GM23338 (cell line): ENCODE data around the gene SNAP25. TPM values are rescaled to one million over a fixed set of nuclear protein-coding genes. Genes with fewer than 3 reads are reported as not detected.

Experiments used
- ATAC-seq: fragments of 200-7000 bp; cut with Tn5 transposase; 3 replicates; pipeline ENCODE4 v1.9.1; 2020
- DNase-seq: peaks from one replicate; pipeline ENCODE4 v3.0.0-alpha.2; 2015; ENCODE audit warnings: low spot score
- H2AFZ ChIP-seq: fragments of 200-600 bp; sonication (generic); 2 replicates; pipeline ENCODE4 v1.8.0; 2016; ENCODE audit warnings: antibody characterized with exemption, mild to moderate bottlenecking, moderate library complexity
- H3F3A ChIP-seq: fragments of 200-600 bp; sonication (generic); replicated peaks from 2 replicates; pipeline ENCODE4 v1.8.0; 2017; ENCODE audit warnings: antibody characterized with exemption, mixed run types, low read depth
- H3K27ac ChIP-seq: fragments of 200-600 bp; sonication (generic); 2 replicates; pipeline ENCODE4 v1.6.1; 2016; ENCODE audit warnings: low read depth
- H3K27me3 ChIP-seq: fragments of 200-600 bp; sonication (generic); 2 replicates; pipeline ENCODE4 v1.8.0; 2016; ENCODE audit warnings: mild to moderate bottlenecking, mixed run types, moderate library complexity; ENCODE audit not compliant: insufficient read depth
- H3K36me3 ChIP-seq: fragments of 200-600 bp; sonication (generic); 2 replicates; pipeline ENCODE4 v1.8.0; 2016; ENCODE audit warnings: mild to moderate bottlenecking; ENCODE audit not compliant: insufficient read depth
- H3K4me1 ChIP-seq: fragments of 200-600 bp; sonication (generic); 2 replicates; pipeline ENCODE4 v1.8.0; 2016; ENCODE audit warnings: mild to moderate bottlenecking, moderate library complexity; ENCODE audit not compliant: insufficient read depth
- H3K4me2 ChIP-seq: fragments of 200-600 bp; sonication (generic); 2 replicates; pipeline ENCODE4 v1.7.1; 2017; ENCODE audit warnings: mixed run types
- H3K4me3 ChIP-seq: fragments of 200-600 bp; sonication (generic); 2 replicates; pipeline ENCODE4 v1.6.1; 2016; ENCODE audit warnings: mixed run types
- H3K79me2 ChIP-seq: fragments of 200-600 bp; sonication (generic); replicated peaks from 2 replicates; pipeline ENCODE4 v1.8.0; 2017; ENCODE audit warnings: mild to moderate bottlenecking; ENCODE audit not compliant: insufficient read depth
- H3K9me2 ChIP-seq: fragments of 200-600 bp; sonication (generic); 2 replicates; pipeline ENCODE4 v1.8.0; 2017; ENCODE audit not compliant: insufficient read depth
- H4K20me1 ChIP-seq: fragments of 200-600 bp; sonication (generic); replicated peaks from 2 replicates; pipeline ENCODE4 v1.8.0; 2017; ENCODE audit warnings: mild to moderate bottlenecking; ENCODE audit not compliant: insufficient read depth
- H3K27ac Mint-ChIP-seq: 2 replicates; pipeline ENCODE4 v1.8.0; 2020; ENCODE audit warnings: inconsistent platforms, mild to moderate bottlenecking, moderate library complexity, mixed read lengths
- H3K27me3 Mint-ChIP-seq: 3 replicates; pipeline ENCODE4 v1.8.0; 2022; ENCODE audit warnings: low read depth, mild to moderate bottlenecking, moderate library complexity, mixed read lengths, inconsistent platforms; ENCODE audit not compliant: insufficient read depth, poor library complexity
- H3K36me3 Mint-ChIP-seq: 3 replicates; pipeline ENCODE4 v1.8.0; 2021; ENCODE audit warnings: low read depth, mild to moderate bottlenecking, inconsistent platforms, moderate library complexity, mixed read lengths
- H3K4me1 Mint-ChIP-seq: 3 replicates; pipeline ENCODE4 v1.8.0; 2020; ENCODE audit warnings: mild to moderate bottlenecking, inconsistent platforms, mixed read lengths
- H3K4me3 Mint-ChIP-seq: 3 replicates; pipeline ENCODE4 v1.8.0; 2021; ENCODE audit warnings: moderate library complexity, mild to moderate bottlenecking, inconsistent platforms, mixed read lengths
- H3K9me3 Mint-ChIP-seq: 3 replicates; pipeline ENCODE4 v1.8.0; 2020; ENCODE audit warnings: moderate library complexity, mild to moderate bottlenecking, inconsistent platforms, mixed read lengths
- CREB1 ChIP-seq: fragments of 250-450 bp; sonication (Bioruptor Pico); IDR thresholded peaks from 2 replicates; pipeline ENCODE4 v1.5.0; 2020; ENCODE audit warnings: low read depth, mild to moderate bottlenecking, moderate library complexity
- CTCF ChIP-seq, 2 experiments: fragments of 200-600 bp in 1 of 2; sonication (generic) in 1 of 2; conservative IDR thresholded peaks; 2 replicates each; pipeline versions ENCODE4 v1.5.1 to v1.6.1; 2016 to 2017; ENCODE audit warnings: antibody characterized with exemption in 2 of 2, low read depth in 2 of 2, mild to moderate bottlenecking in 2 of 2, moderate library complexity in 1 of 2
- EZH2 ChIP-seq: fragments of 200-600 bp; sonication (generic); IDR thresholded peaks from one replicate; pipeline ENCODE4 v1.8.0; 2017; ENCODE audit warnings: antibody characterized with exemption, mild to moderate bottlenecking, low read depth; ENCODE audit not compliant: unreplicated experiment
- EZH2phosphoT487 ChIP-seq: fragments of 200-600 bp; sonication (generic); IDR thresholded peaks from one replicate; pipeline ENCODE4 v1.8.1; 2018; ENCODE audit warnings: antibody characterized with exemption; ENCODE audit not compliant: unreplicated experiment
- NANOG ChIP-seq: IDR thresholded peaks from 2 replicates; pipeline ENCODE4 v1.6.1; 2016; ENCODE audit warnings: antibody characterized with exemption, borderline replicate concordance
- POLR2AphosphoS5 ChIP-seq: IDR thresholded peaks from 2 replicates; pipeline ENCODE4 v1.6.1; 2016; ENCODE audit warnings: antibody characterized with exemption, low read depth
- REST ChIP-seq: IDR thresholded peaks from one replicate; pipeline ENCODE4 v1.6.1; 2018; ENCODE audit warnings: antibody characterized with exemption; ENCODE audit not compliant: unreplicated experiment
- ZNF114 ChIP-seq: fragments of 250-450 bp; sonication (Bioruptor Pico); IDR thresholded peaks from 2 replicates; pipeline ENCODE4 v1.5.0; 2020; ENCODE audit warnings: mild to moderate bottlenecking, moderate library complexity
- ZNF331 ChIP-seq: fragments of 250-450 bp; sonication (Bioruptor Pico); IDR thresholded peaks from 2 replicates; pipeline ENCODE4 v1.5.0; 2020; ENCODE audit warnings: low read depth, mild to moderate bottlenecking, moderate library complexity
- ZNF462 ChIP-seq: fragments of 250-450 bp; sonication (Bioruptor Pico); IDR thresholded peaks from 2 replicates; pipeline ENCODE4 v1.5.0; 2020; ENCODE audit warnings: mild to moderate bottlenecking, moderate library complexity
- polyA plus RNA-seq: library from polyadenylated mRNA; unstranded; fragments of >200 nt; fragmentation: Nextera tagmentation; extraction: Ambion mirVana; gene quantifications from 2 replicates; pipeline ENCODE4 v1.2.1, GENCODE V29; 2016
- total RNA-seq: library from RNA; depleted of rRNA; stranded (reverse); fragments of >200 nt; shearing (Covaris generic); gene quantifications from 2 replicates; pipeline ENCODE4 v1.2.3, GENCODE V29; 2014

Gene SNAP25
- total and polyA plus RNA-seq, 2 experiments from 2014 or later = 0.82 to 1.3 TPM

GRCh38 chr20:10174400-10174799, 44.2 kb upstream of the SNAP25 start:
- peaks cover 6% of the 10 kb centered on the region; the same call in 1 of the 2 replicates for H3K9me2 ChIP-seq
- no peak overlapping the region for H3K27ac ChIP-seq
- Mint-ChIP-seq H3K9me3 (no peaks in the 10 kb centered on the region), H3K27me3 (peaks cover 9% of the 10 kb centered on the region), H3K27ac (no peak overlapping the region), H3K4me1 (peaks cover 11% of the 10 kb centered on the region), H3K36me3 (no peaks in the 10 kb centered on the region), H3K4me3 (no peak overlapping the region)
- ATAC-seq = no peak
- no peak for DNase-seq
- H3K36me3 ChIP-seq = no peaks in the 10 kb centered on the region
- H3K4me2 ChIP-seq = no peak overlapping the region
- no peak overlapping the region for H2AFZ ChIP-seq
- H3K79me2 ChIP-seq = no peaks in the 10 kb centered on the region
- peaks cover 21% of the 10 kb centered on the region for H3K27me3 ChIP-seq
- H4K20me1 ChIP-seq = no peaks in the 10 kb centered on the region
- H3K4me3 ChIP-seq = no peak overlapping the region
- H3F3A ChIP-seq = no peaks in the 10 kb centered on the region
- TF ChIP-seq EZH2 = no peak
- TF ChIP-seq POLR2AphosphoS5 = no peak
- H3K4me1 ChIP-seq = peaks cover 12% of the 10 kb centered on the region; the same call in 1 of the 2 replicates

- Mint-ChIP-seq H3K4me1 (peaks cover 5% of the 10 kb centered on the region; the same call in 2 of the 3 replicates), H3K27me3 (peaks cover 6% of the 10 kb centered on the region), H3K36me3 (no peaks in the 10 kb centered on the region), H3K4me3 (no peak overlapping the region), H3K27ac (no peak overlapping the region), H3K9me3 (no peaks in the 10 kb centered on the region)
- no peaks in the 10 kb centered on the region for H4K20me1 ChIP-seq
- DNase-seq = no peak
- H3K27ac ChIP-seq = no peak overlapping the region
- no peak for ATAC-seq
- no peak overlapping the region for H3K4me3 ChIP-seq
- peaks cover 7% of the 10 kb centered on the region; the same call in 1 of the 2 replicates for H3K4me1 ChIP-seq
- no peaks in the 10 kb centered on the region for H3F3A ChIP-seq
- no peaks in the 10 kb centered on the region for H3K36me3 ChIP-seq
- H3K9me2 ChIP-seq = no peaks in the 10 kb centered on the region
- no peaks in the 10 kb centered on the region for H3K79me2 ChIP-seq
- no peak overlapping the region for H2AFZ ChIP-seq
- H3K27me3 ChIP-seq = peaks cover 10% of the 10 kb centered on the region; the same call in 1 of the 2 replicates
- H3K4me2 ChIP-seq = no peak overlapping the region
- no peak for TF ChIP-seq CTCF (conservative IDR thresholded peaks at IDR 0.05; ENCODE audit: low read depth in 2 of 2)
- TF ChIP-seq EZH2phosphoT487 = no peak
- TF ChIP-seq ZNF114 = no peak
- TF ChIP-seq REST = no peak
- TF ChIP-seq ZNF462 = no peak
- TF ChIP-seq ZNF331 (CRISPR knock-in tag) = no peak
- TF ChIP-seq NANOG = no peak
- no peak for TF ChIP-seq CREB1 (CRISPR knock-in tag)
These were observed 41.3 kb upstream of the SNAP25 start for GRCh38 chr20:10177326-10177725.
